ENCODE results near the gene TAF1B. TPM values are rescaled to one million over a fixed set of nuclear protein-coding genes. Genes with fewer than 3 reads are reported as not detected.

TAF1B gene
- total RNA-seq, 1 experiment from 2014 or later = 25.5 TPM

DNA sequence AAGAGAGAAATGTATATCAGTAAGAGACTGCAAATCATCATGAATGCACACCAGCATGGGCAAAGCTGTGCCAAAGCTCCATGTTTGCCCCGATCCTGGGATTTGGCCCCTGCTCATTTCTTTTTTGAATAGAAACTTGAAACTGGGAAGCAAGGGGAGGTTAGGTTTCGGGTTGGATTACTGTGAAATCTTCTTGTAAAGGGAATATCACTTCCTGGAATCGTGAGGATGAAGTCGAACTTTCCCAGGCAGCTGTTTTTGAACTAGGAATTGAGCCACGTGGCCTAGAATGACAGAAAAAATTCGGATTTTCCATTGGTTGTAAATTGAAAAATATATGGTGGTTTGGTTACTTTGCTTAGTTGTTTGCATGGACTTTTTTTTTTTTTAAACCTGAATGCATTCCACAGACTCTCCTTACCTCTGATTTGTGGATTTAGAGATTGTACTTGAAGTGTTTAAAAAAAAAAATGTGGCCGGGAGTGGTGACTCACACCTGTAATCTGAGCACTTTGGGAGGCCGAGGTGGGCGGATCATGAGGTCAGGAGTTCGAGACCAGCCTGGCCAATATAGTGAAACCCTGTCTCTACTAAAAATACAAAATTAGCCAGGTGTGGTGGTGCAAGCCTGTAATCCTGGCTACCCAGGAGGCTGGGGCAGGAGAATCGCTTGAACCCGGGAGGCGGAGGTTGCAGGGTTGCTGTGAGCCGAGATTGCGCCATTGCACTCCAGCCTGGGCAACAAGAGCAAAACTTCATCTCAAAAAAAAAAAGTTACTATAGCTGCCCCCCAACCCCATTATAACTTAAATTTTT is 140.3 kb downstream of the TAF1B start:
- Mint-ChIP-seq H3K4me3 (ENCODE audit: unreplicated experiment) (no peak overlapping the region), H3K27me3 (ENCODE audit: insufficient read depth, unreplicated experiment) (no peaks in the 10 kb centered on the region), H3K4me1 (ENCODE audit: insufficient read depth, unreplicated experiment) (no peaks in the 10 kb centered on the region), H3K27ac (ENCODE audit: low read depth, unreplicated experiment) (no peak overlapping the region), H3K36me3 (ENCODE audit: insufficient read depth, unreplicated experiment) (no peaks in the 10 kb centered on the region), H3K9me3 (ENCODE audit: unreplicated experiment) (no peaks in the 10 kb centered on the region)
- intact Hi-C loops (cut with micrococcal nuclease) = loop anchor here (1.0 kb wide), 1 partner anchor 65 kb away; no protein-coding TSS in a partner anchor
- CTCF ChIA-PET = interaction anchor here (0.6 to 7.8 kb wide), 54 partner anchors 8 to 1208 kb away, joined by 3 to 81 read pairs (median 5); no protein-coding TSS in a partner anchor
- POLR2A ChIA-PET = interaction anchor here (0.6 to 1.4 kb wide), 6 partner anchors 9 to 935 kb away, joined by 3 to 4 read pairs (median 3); no protein-coding TSS in a partner anchor
- DNase-seq (ENCODE audit: unreplicated experiment) = no peak
- BruUV-seq (replicated peaks) = no TSS peak
- TF ChIP-seq, protein P1, sequence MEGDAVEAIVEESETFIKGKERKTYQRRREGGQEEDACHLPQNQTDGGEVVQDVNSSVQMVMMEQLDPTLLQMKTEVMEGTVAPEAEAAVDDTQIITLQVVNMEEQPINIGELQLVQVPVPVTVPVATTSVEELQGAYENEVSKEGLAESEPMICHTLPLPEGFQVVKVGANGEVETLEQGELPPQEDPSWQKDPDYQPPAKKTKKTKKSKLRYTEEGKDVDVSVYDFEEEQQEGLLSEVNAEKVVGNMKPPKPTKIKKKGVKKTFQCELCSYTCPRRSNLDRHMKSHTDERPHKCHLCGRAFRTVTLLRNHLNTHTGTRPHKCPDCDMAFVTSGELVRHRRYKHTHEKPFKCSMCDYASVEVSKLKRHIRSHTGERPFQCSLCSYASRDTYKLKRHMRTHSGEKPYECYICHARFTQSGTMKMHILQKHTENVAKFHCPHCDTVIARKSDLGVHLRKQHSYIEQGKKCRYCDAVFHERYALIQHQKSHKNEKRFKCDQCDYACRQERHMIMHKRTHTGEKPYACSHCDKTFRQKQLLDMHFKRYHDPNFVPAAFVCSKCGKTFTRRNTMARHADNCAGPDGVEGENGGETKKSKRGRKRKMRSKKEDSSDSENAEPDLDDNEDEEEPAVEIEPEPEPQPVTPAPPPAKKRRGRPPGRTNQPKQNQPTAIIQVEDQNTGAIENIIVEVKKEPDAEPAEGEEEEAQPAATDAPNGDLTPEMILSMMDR (IDR thresholded peaks at IDR 0.05; ENCODE audit: unreplicated experiment) = no peak

Other genes starting within 250 kb of the TAF1B start
- gene YWHAQ, start 212.5 kb upstream of the TAF1B start, total RNA-seq (2022) = 239 TPM in 2 replicates
- gene GRHL1, start 108.2 kb downstream of the TAF1B start, total RNA-seq (2022) = 0.96 and 2.0 TPM in 2 replicates
- gene KLF11, start 200.1 kb downstream of the TAF1B start, total RNA-seq (2022) = 7.1 and 10.0 TPM in 2 replicates
- gene CYS1, start 236.9 kb downstream of the TAF1B start, total RNA-seq (2022) = not detected in 2 replicates